ENCODE results near the gene STX16. TPM values are rescaled to one million over a fixed set of nuclear protein-coding genes. Genes with fewer than 3 reads are reported as not detected.

STX16 gene
- total RNA-seq, 1 donor from 2014 or later, result 50.4 TPM

DNA sequence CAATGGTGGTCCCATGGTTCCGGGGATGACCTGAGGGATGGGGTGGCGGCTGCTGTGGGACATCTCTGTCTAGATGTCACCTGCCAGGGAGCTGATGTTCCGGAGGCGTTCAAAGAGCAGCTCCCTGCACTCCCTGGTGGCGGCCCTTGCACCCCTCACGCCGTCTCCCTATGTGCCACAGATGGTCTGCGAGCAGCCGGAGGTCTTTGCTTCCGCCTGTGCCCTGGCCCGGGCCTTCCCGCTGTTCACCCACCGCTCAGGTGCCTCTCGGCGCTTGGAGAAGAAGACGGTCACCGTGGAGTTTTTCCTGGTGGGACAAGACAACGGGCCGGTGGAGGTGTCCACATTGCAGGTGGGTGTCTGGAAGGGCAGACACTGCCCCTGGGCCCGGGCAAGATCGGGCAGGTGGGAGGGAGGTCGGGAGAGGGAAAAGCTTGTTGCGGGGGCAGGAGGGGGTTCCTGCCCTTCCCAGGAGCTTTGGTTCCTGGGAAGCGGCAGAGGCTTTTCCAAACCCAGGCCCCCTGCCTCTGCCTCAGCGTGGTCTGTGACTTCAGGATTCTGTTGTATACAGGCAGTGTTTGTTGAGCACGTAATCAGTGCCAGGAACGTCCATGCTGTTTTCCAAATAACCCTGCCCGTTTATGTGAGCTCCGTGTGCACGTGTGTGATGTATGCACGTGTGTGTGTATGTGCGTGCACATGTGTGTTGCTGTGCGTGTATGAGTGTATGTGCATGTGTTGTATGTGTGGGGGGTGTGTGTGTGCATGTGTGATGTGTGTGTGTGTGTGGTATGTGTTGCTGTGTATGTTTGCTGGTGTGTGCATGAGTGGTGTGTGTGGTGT lies 43.4 kb downstream of the STX16 start:
- Mint-ChIP-seq H3K9me3 (ENCODE audit: low read depth) (no peaks in the 10 kb centered on the region), H3K27ac (ENCODE audit: unreplicated experiment) (no peak overlapping the region), H3K27me3 (ENCODE audit: low read depth) (no peaks in the 10 kb centered on the region), H3K4me1 (ENCODE audit: low read depth) (peaks cover 33% of the 10 kb centered on the region), H3K4me3 (ENCODE audit: unreplicated experiment) (peak overlapping the region; percentile 39), H3K36me3 (ENCODE audit: low read depth) (peaks cover 7% of the 10 kb centered on the region)
- TF ChIP-seq, protein P1, sequence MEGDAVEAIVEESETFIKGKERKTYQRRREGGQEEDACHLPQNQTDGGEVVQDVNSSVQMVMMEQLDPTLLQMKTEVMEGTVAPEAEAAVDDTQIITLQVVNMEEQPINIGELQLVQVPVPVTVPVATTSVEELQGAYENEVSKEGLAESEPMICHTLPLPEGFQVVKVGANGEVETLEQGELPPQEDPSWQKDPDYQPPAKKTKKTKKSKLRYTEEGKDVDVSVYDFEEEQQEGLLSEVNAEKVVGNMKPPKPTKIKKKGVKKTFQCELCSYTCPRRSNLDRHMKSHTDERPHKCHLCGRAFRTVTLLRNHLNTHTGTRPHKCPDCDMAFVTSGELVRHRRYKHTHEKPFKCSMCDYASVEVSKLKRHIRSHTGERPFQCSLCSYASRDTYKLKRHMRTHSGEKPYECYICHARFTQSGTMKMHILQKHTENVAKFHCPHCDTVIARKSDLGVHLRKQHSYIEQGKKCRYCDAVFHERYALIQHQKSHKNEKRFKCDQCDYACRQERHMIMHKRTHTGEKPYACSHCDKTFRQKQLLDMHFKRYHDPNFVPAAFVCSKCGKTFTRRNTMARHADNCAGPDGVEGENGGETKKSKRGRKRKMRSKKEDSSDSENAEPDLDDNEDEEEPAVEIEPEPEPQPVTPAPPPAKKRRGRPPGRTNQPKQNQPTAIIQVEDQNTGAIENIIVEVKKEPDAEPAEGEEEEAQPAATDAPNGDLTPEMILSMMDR (IDR thresholded peaks at IDR 0.05), result no peak
- peak; percentile 17 for DNase-seq (ENCODE audit: low spot score)

GRCh38 chr20:58695084-58695722 lies 44.1 kb downstream of the STX16 start:
- Mint-ChIP-seq H3K36me3 (ENCODE audit: low read depth) (peaks cover 12% of the 10 kb centered on the region), H3K4me3 (ENCODE audit: unreplicated experiment) (no peak overlapping the region), H3K9me3 (ENCODE audit: low read depth) (no peaks in the 10 kb centered on the region), H3K4me1 (ENCODE audit: low read depth) (peaks cover 26% of the 10 kb centered on the region), H3K27ac (ENCODE audit: unreplicated experiment) (no peak overlapping the region), H3K27me3 (ENCODE audit: low read depth) (no peaks in the 10 kb centered on the region)
- peak; percentile 36 for DNase-seq (ENCODE audit: low spot score)
- TF ChIP-seq, protein P1 (IDR thresholded peaks at IDR 0.05), result no peak

DNA sequence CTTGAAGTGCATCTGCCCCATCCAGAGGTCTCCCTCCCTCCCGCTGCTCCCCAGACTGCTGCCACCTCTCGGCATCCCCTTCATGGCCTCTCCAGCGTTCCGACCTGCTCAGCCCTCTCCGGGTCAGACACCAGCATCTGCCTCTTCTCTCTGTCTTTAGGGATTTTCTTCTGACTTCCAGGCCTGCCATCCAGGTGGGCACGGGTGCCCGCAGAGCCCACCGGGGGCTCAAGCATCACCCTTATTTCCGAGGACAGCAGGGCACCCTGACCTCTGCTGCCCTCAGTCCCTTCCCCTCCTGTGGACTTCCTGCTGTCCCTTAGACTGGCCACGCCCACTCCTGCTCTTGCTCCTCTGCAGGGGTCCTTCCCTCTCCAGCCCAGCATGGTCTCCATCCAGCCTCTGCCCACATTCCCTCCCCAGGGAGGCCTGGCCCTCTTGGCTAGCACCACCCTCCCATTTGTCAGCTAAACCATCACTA lies 44.9 kb downstream of the STX16 start:
- TF ChIP-seq, protein P1 (IDR thresholded peaks at IDR 0.05), result no peak
- no peak overlapping the region for H3K4me3 Mint-ChIP-seq (ENCODE audit: unreplicated experiment)
- DNase-seq (ENCODE audit: low spot score), result peak; percentile 57
- peaks cover 14% of the 10 kb centered on the region for H3K36me3 Mint-ChIP-seq (ENCODE audit: low read depth)
- no peak overlapping the region for H3K27ac Mint-ChIP-seq (ENCODE audit: unreplicated experiment)
- no peaks in the 10 kb centered on the region for H3K27me3 Mint-ChIP-seq (ENCODE audit: low read depth)
- H3K9me3 Mint-ChIP-seq (ENCODE audit: low read depth), result no peaks in the 10 kb centered on the region
- H3K4me1 Mint-ChIP-seq (ENCODE audit: low read depth), result peaks cover 19% of the 10 kb centered on the region

DNA sequence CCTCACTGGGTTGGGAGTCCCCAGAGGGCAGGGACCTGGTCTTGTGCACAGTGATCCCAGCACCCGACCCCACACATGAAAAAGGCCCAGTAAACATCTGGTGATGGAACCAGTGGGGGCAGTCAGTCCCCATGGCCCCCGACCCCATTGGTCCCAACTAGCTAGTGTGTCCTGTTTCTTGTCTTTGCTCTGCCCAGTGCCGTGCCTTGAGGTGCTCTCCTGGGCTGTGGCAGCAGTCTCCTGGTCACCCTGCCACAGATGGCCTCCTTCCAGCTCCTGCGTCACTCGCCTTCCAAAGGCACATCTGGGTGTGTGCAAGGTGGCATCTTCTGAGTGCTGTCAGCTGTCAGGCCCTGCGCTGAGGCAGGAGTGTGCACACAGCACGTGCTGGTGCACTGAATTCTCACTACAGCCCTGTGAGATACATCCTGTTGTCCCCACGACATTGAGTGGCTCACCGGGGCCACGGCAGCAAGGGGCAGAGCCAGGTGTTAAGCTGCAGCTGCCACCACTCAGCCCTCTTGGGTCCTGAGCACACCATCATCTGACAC lies 45.4 kb downstream of the STX16 start:
- H3K27me3 Mint-ChIP-seq (ENCODE audit: low read depth), result no peaks in the 10 kb centered on the region
- H3K9me3 Mint-ChIP-seq (ENCODE audit: low read depth), result no peaks in the 10 kb centered on the region
- peaks cover 17% of the 10 kb centered on the region for H3K4me1 Mint-ChIP-seq (ENCODE audit: low read depth)
- DNase-seq (ENCODE audit: low spot score), result peak; percentile 77
- no peak overlapping the region for H3K27ac Mint-ChIP-seq (ENCODE audit: unreplicated experiment)
- TF ChIP-seq, protein P1 (IDR thresholded peaks at IDR 0.05), result no peak
- H3K4me3 Mint-ChIP-seq (ENCODE audit: unreplicated experiment), result no peak overlapping the region
- peaks cover 14% of the 10 kb centered on the region for H3K36me3 Mint-ChIP-seq (ENCODE audit: low read depth)

DNA sequence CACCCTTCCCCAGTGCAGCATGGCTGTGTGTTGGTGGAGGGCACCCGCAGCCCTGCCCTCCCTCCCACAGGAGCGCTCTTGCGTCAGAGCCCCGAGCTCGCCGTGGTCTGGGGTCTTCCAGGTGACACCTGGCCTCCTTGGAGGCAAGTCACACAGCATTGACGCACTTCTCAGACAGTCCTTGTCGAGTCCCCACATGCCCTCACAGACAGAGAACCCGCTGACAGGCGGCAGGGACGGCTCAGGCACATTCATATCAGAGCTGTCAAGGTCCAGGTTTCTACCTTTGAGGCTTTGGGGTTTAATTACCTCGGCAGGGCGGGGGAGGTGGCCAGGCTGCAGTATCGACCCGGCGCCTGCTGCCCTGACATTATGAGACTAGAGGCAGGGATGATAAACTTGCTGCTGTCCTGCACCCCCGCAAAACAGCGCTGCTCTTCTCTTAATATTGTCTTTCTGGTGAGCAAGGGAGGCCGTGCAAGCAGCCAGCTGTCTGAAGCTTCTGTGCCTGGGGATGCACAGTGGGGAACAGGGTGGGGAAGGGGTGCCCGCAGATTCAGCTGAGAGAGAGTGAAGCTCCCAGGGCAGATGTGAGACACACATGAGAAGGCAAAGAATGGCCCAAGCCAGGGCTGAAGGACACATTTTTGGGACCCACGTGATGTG lies 46.3 kb downstream of the STX16 start:
- no peak overlapping the region for H3K27ac Mint-ChIP-seq (ENCODE audit: unreplicated experiment)
- TF ChIP-seq, protein P1 (IDR thresholded peaks at IDR 0.05), result no peak

More for the DNA sequence above, 46.3 kb downstream of the STX16 start:
- DNase-seq (ENCODE audit: low spot score), result peak; percentile 85
- Mint-ChIP-seq H3K4me3 (ENCODE audit: unreplicated experiment) (no peak overlapping the region), H3K36me3 (ENCODE audit: low read depth) (peaks cover 14% of the 10 kb centered on the region), H3K4me1 (ENCODE audit: low read depth) (peaks cover 11% of the 10 kb centered on the region), H3K9me3 (ENCODE audit: low read depth) (no peaks in the 10 kb centered on the region), H3K27me3 (ENCODE audit: low read depth) (no peaks in the 10 kb centered on the region)
